GM19193 (cell line): ENCODE results near the gene WDFY1.

Experiments used
- POLR2A ChIP-seq: IDR thresholded peaks from 4 replicates; pipeline ENCODE4 v1.6.1; 2011; ENCODE audit not compliant: insufficient read depth, insufficient read length; ENCODE audit errors: extremely low read depth

Gene WDFY1

GRCh38 chr2:223944166-223944702 is 901 bp downstream of the WDFY1 start:
- TF ChIP-seq POLR2A, result peak; percentile 14

GRCh38 chr2:223943561-223944008 is 1.6 kb downstream of the WDFY1 start:
- TF ChIP-seq POLR2A, result no peak

GRCh38 chr2:223943135-223943534 is 2.0 kb downstream of the WDFY1 start:
- no peak for TF ChIP-seq POLR2A

GRCh38 chr2:223941579-223942277 is 3.4 kb downstream of the WDFY1 start:
- no peak for TF ChIP-seq POLR2A

GRCh38 chr2:223937535-223937934 is 7.6 kb downstream of the WDFY1 start:
- TF ChIP-seq POLR2A, result no peak

GRCh38 chr2:223936862-223937326 is 8.2 kb downstream of the WDFY1 start:
- TF ChIP-seq POLR2A, result no peak

GRCh38 chr2:223935459-223936125 is 9.5 kb downstream of the WDFY1 start:
- no peak for TF ChIP-seq POLR2A

GRCh38 chr2:223934870-223935269 is 10.3 kb downstream of the WDFY1 start:
- TF ChIP-seq POLR2A, result no peak

GRCh38 chr2:223932816-223933800 is 12.0 kb downstream of the WDFY1 start:
- no peak for TF ChIP-seq POLR2A

GRCh38 chr2:223930103-223930976 is 14.8 kb downstream of the WDFY1 start:
- TF ChIP-seq POLR2A, result no peak

- no peak for TF ChIP-seq POLR2A
Measured at GRCh38 chr2:223929571-223930102, 15.5 kb downstream of the WDFY1 start.

GRCh38 chr2:223928113-223929006 is 16.8 kb downstream of the WDFY1 start:
- TF ChIP-seq POLR2A, result no peak

GRCh38 chr2:223925106-223925505 is 20.0 kb downstream of the WDFY1 start:
- no peak for TF ChIP-seq POLR2A
